CD14-positive monocyte (primary cell): Measurements from ENCODE around the gene SUPT6H. TPM values are rescaled to one million over a fixed set of nuclear protein-coding genes. Genes with fewer than 3 reads are reported as not detected.
A peak's percentile ranks its signal among the peaks of the same experiment; 100 is the strongest.

Experiments used
- DNase-seq, 3 donors: peaks; one replicate each; pipeline ENCODE4 v3.0.0-alpha.2; 2011 to 2022
- H2AFZ ChIP-seq: 2 replicates; pipeline ENCODE4 v1.6.0; 2012; ENCODE audit warnings: mild to moderate bottlenecking, low read depth, low read length, inconsistent platforms; ENCODE audit not compliant: insufficient read depth, poor library complexity, severe bottlenecking
- H3K27ac ChIP-seq, 2 donors: 1 replicate in 1 of 2; 2 replicates in 1 of 2; pipeline ENCODE4 v1.5.1; 2012 to 2013; ENCODE audit warnings: low read length in 2 of 2, control low read depth in 1 of 2, inconsistent platforms in 1 of 2, low read depth in 1 of 2, mild to moderate bottlenecking in 1 of 2
- H3K27me3 ChIP-seq, 2 donors: one replicate each; pipeline versions ENCODE4 v1.6.0 to v1.6.1; 2011 to 2013; ENCODE audit warnings: low read length in 2 of 2; ENCODE audit not compliant: control insufficient read depth in 2 of 2, insufficient read depth in 2 of 2
- H3K36me3 ChIP-seq, 2 donors: replicated peaks in 1 of 2; 1 replicate in 1 of 2; 2 replicates in 1 of 2; pipeline versions ENCODE4 v1.5.1 to v1.6.1; 2012 to 2013; ENCODE audit warnings: low read length in 2 of 2, control low read depth in 1 of 2, inconsistent platforms in 1 of 2, mild to moderate bottlenecking in 1 of 2; ENCODE audit not compliant: insufficient read depth in 2 of 2, control insufficient read depth in 1 of 2
- H3K4me1 ChIP-seq, 2 donors: 1 replicate in 1 of 2; 2 replicates in 1 of 2; pipeline versions ENCODE4 v1.5.1 to v1.6.1; 2012 to 2013; ENCODE audit warnings: low read length in 2 of 2, control low read depth in 1 of 2, inconsistent platforms in 1 of 2, mild to moderate bottlenecking in 1 of 2, moderate library complexity in 1 of 2; ENCODE audit not compliant: insufficient read depth in 2 of 2, control insufficient read depth in 1 of 2
- H3K4me2 ChIP-seq: replicated peaks from 2 replicates; pipeline ENCODE3; 2012; ENCODE audit warnings: low read length, moderate library complexity, mild to moderate bottlenecking; ENCODE audit not compliant: poor library complexity, severe bottlenecking; ENCODE audit errors: extremely low read depth
- H3K4me3 ChIP-seq, 3 experiments: fragments of 200-600 bp in 1 of 3; sonication (generic) in 1 of 3; replicated peaks in 1 of 3; 1 replicate in 2 of 3; 2 replicates in 1 of 3; pipeline ENCODE4 v1.5.1; 2011 to 2013; ENCODE audit warnings: low read length in 3 of 3, mild to moderate bottlenecking in 3 of 3, control low read depth in 2 of 3, low read depth in 2 of 3, inconsistent platforms in 1 of 3, moderate library complexity in 1 of 3
- H3K79me2 ChIP-seq: 2 replicates; pipeline ENCODE4 v1.6.0; 2012; ENCODE audit warnings: mild to moderate bottlenecking, control low read depth, inconsistent platforms, low read length, moderate library complexity; ENCODE audit not compliant: insufficient read depth
- H3K9ac ChIP-seq: 2 replicates; pipeline ENCODE4 v1.6.0; 2017; ENCODE audit warnings: low read length, mild to moderate bottlenecking; ENCODE audit not compliant: insufficient read depth, poor library complexity, severe bottlenecking
- H3K9me3 ChIP-seq, 2 donors: replicated peaks in 1 of 2; 1 replicate in 1 of 2; 2 replicates in 1 of 2; pipeline versions ENCODE4 v1.5.1 to v1.6.1; 2012 to 2013; ENCODE audit warnings: low read length in 2 of 2, control low read depth in 1 of 2; ENCODE audit not compliant: control insufficient read depth in 1 of 2, insufficient read depth in 1 of 2
- H4K20me1 ChIP-seq: 2 replicates; pipeline ENCODE4 v1.6.0; 2012; ENCODE audit warnings: mild to moderate bottlenecking, low read length, control low read depth, moderate library complexity; ENCODE audit not compliant: insufficient read depth
- H3K27ac Mint-ChIP-seq, 7 donors: one replicate each; pipeline ENCODE4 v1.8.0; 2020; ENCODE audit warnings: mild to moderate bottlenecking in 7 of 7, mixed read lengths in 7 of 7, moderate library complexity in 6 of 7, inconsistent platforms in 2 of 7
- H3K27me3 Mint-ChIP-seq, 3 donors: one replicate each; pipeline ENCODE4 v1.8.0; 2021 to 2022; ENCODE audit warnings: low read depth in 3 of 3, mild to moderate bottlenecking in 3 of 3, mixed read lengths in 3 of 3, moderate library complexity in 3 of 3, inconsistent platforms in 1 of 3
- H3K36me3 Mint-ChIP-seq, 2 donors: one replicate each; pipeline ENCODE4 v1.8.0; 2020; ENCODE audit warnings: mixed read lengths in 2 of 2, inconsistent platforms in 1 of 2, mild to moderate bottlenecking in 1 of 2
- H3K4me1 Mint-ChIP-seq: one replicate; pipeline ENCODE4 v1.8.0; 2020; ENCODE audit warnings: mild to moderate bottlenecking, mixed read lengths
- H3K4me3 Mint-ChIP-seq, 2 donors: one replicate each; pipeline ENCODE4 v1.8.0; 2020; ENCODE audit warnings: mild to moderate bottlenecking in 2 of 2, mixed read lengths in 2 of 2, moderate library complexity in 1 of 2
- H3K9me3 Mint-ChIP-seq, 7 donors: one replicate each; pipeline ENCODE4 v1.8.0; 2020 to 2022; ENCODE audit warnings: mixed read lengths in 7 of 7, mild to moderate bottlenecking in 6 of 7, moderate library complexity in 6 of 7, inconsistent platforms in 2 of 7
- WGBS: methylation state at CpG from one replicate; pipeline ENCODE4 v1.1.5; 2013; ENCODE audit warnings: missing lambda C conversion rate; ENCODE audit not compliant: insufficient coverage; 5-methylcytosine and 5-hydroxymethylcytosine counted together
- intact Hi-C, 2 donors: fragments of 100-400 bp; cut with micrococcal nuclease; formaldehyde crosslinking; loops; one replicate each; pipeline versions ENCODE4 v1.15.0 to v1.15.1; 2023
- polyA plus RNA-seq, 3 donors: library from polyadenylated mRNA; depleted of rRNA in 1 of 3; unstranded in 2 of 3; stranded (reverse) in 1 of 3; fragments of 300-500 nt in 2 of 3; fragments of >200 nt in 1 of 3; fragmentation: Illumina TruSeq in 2 of 3; gene quantifications; 1 replicate in 2 of 3; 2 replicates in 1 of 3; pipeline ENCODE4 v1.2.3, GENCODE V29; 2012 to 2021
- TF ChIP-seq, protein P1 (sequence below): fragments of 200-600 bp; IDR thresholded peaks from one replicate; pipeline ENCODE4 v1.8.0; 2022; ENCODE audit warnings: antibody characterized with exemption, mild to moderate bottlenecking

Gene SUPT6H
- polyA plus RNA-seq, 3 donors = 3.8 to 33.9 (median 7.8) TPM

DNA sequence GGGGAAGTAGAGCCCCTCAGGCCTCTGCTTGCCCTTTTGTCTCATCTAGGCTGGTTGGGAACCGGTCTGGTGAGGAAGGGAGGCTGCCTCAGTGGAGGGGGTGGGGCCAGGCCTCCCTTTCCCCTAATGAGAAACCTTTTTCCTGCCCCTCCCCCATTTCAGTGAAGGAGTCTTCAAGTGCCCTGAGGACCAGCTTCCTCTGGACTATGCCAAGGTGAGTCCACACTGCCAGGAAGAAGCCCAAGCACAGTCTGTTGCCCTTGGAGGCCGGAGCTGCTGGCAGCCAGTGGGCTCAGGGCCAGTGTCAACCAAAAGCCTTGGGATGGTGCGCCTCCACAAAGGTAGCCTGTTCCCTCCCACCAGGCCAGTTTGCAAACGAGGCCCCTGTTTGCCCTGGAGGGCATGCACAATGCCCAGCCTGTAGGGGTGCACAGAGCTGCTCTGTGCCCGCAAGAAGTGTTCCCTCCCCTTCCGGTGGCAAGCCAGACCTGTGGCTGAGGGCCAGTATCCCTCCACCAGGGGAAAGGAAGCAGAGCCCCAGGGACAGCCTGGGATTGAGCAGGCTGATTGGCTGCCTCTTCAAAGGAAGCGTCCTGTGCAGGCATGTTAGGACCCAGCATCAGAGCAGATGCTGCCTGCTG, 85.2 kb downstream of the SUPT6H start:
- Histone ChIP-seq H2AFZ (no peak overlapping the region), H3K79me2 (no peaks in the 10 kb centered on the region), H3K9ac (no peak overlapping the region), H3K4me3 (no peak overlapping the region), H3K4me1 (peaks cover 32 to 35% of the 10 kb centered on the region in 2 donors), H3K36me3 (no peaks in the 10 kb centered on the region), H4K20me1 (peaks cover 13% of the 10 kb centered on the region), H3K9me3 (no peaks in the 10 kb centered on the region), H3K4me2 (no peak overlapping the region), H3K27me3 (peaks cover 4 to 15% of the 10 kb centered on the region in 2 donors), H3K27ac (no peak overlapping the region)
- TF ChIP-seq, protein P1, sequence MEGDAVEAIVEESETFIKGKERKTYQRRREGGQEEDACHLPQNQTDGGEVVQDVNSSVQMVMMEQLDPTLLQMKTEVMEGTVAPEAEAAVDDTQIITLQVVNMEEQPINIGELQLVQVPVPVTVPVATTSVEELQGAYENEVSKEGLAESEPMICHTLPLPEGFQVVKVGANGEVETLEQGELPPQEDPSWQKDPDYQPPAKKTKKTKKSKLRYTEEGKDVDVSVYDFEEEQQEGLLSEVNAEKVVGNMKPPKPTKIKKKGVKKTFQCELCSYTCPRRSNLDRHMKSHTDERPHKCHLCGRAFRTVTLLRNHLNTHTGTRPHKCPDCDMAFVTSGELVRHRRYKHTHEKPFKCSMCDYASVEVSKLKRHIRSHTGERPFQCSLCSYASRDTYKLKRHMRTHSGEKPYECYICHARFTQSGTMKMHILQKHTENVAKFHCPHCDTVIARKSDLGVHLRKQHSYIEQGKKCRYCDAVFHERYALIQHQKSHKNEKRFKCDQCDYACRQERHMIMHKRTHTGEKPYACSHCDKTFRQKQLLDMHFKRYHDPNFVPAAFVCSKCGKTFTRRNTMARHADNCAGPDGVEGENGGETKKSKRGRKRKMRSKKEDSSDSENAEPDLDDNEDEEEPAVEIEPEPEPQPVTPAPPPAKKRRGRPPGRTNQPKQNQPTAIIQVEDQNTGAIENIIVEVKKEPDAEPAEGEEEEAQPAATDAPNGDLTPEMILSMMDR = no peak
- H3K36me3 Mint-ChIP-seq = peaks cover 7 to 8% of the 10 kb centered on the region in 2 donors
- peaks cover 8 to 24% (median 22%) of the 10 kb centered on the region in 3 donors for H3K27me3 Mint-ChIP-seq
- intact Hi-C loops = loop anchor here in 1 of 2 donors (10.0 kb wide), 1 partner anchor 208 kb away; the partner anchor contains the start of gene PHF12
- WGBS = 80% methylated on average over 5 of the region's 7 CpGs
- DNase-seq = no peak
- peaks cover 17% of the 10 kb centered on the region for H3K4me1 Mint-ChIP-seq
- H3K9me3 Mint-ChIP-seq = peaks cover 0 to 5% (median 0%) of the 10 kb centered on the region in 7 donors
- peak overlapping the region in 1 of 2 donors; percentile 20 for H3K4me3 Mint-ChIP-seq
- H3K27ac Mint-ChIP-seq = no peak overlapping the region

DNA sequence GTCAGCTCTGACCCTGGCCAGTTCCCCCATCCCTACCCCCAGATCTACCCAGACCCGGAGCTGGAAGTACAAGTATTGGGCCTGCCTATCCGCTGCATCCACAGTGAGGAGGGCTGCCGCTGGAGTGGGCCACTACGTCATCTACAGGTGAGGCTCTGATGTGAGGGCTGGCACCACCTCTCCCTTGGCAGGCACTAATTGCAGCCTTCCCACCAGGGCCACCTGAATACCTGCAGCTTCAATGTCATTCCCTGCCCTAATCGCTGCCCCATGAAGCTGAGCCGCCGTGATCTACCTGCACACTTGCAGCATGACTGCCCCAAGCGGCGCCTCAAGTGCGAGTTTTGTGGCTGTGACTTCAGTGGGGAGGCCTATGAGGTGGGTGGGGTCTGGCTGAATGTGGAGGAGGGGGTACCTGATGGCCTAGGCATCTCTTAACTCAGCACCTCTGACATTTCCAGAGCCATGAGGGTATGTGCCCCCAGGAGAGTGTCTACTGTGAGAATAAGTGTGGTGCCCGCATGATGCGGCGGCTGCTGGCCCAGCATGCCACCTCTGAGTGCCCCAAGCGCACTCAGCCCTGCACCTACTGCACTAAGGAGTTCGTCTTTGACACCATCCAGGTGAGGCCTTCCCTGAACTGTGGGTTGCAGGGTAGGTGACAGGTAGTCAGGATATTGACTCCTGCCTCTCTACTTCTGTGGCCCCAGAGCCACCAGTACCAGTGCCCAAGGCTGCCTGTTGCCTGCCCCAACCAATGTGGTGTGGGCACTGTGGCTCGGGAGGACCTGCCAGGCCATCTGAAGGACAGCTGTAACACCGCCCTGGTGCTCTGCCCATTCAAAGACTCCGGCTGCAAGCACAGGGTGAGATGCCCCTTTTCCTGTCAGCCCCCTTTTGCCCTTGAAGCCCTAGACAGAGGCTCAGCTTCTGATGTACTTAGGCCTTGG, 86.1 kb downstream of the SUPT6H start:
- TF ChIP-seq, protein P1 = no peak
- Mint-ChIP-seq H3K4me1 (peaks cover 15% of the 10 kb centered on the region), H3K27me3 (peaks cover 8 to 24% (median 18%) of the 10 kb centered on the region in 3 donors), H3K27ac (peak overlapping the region in 1 of 7 donors; percentile 50), H3K9me3 (peaks cover 0 to 5% (median 0%) of the 10 kb centered on the region in 7 donors), H3K36me3 (peaks cover 7 to 8% of the 10 kb centered on the region in 2 donors), H3K4me3 (no peak overlapping the region)
- peaks cover 4 to 15% of the 10 kb centered on the region in 2 donors for H3K27me3 ChIP-seq
- intact Hi-C loops = loop anchor here in 1 of 2 donors (10.0 kb wide), 1 partner anchor 207 kb away; the partner anchor contains the start of gene PHF12
- no peak for DNase-seq
- 98% methylated on average over 16 of the region's 18 CpGs for WGBS
- peaks cover 13% of the 10 kb centered on the region for H4K20me1 ChIP-seq
- no peak overlapping the region for H3K4me3 ChIP-seq
- no peak overlapping the region for H3K4me2 ChIP-seq
- H3K79me2 ChIP-seq = no peaks in the 10 kb centered on the region
- H3K36me3 ChIP-seq = no peaks in the 10 kb centered on the region
- H3K9me3 ChIP-seq = no peaks in the 10 kb centered on the region
- peaks cover 22 to 26% of the 10 kb centered on the region in 2 donors for H3K4me1 ChIP-seq
- H3K9ac ChIP-seq = no peak overlapping the region
- no peak overlapping the region for H3K27ac ChIP-seq
- no peak overlapping the region for H2AFZ ChIP-seq
